HG02798 (cell line): ENCODE data around the gene PLXNA4.

Experiments used
- ATAC-seq: cut with Tn5 transposase; IDR thresholded peaks from one replicate; pipeline ENCODE4 v1.9.1; 2021; ENCODE audit warnings: mild to moderate bottlenecking; ENCODE audit not compliant: unreplicated experiment, poor library complexity

Gene PLXNA4

GRCh38 chr7:132149436-132150304, 426.6 kb downstream of the PLXNA4 start:
- ATAC-seq: no peak

GRCh38 chr7:132148876-132149275, 427.4 kb downstream of the PLXNA4 start:
- ATAC-seq: no peak

- ATAC-seq: no peak
These were observed 430.8 kb downstream of the PLXNA4 start for GRCh38 chr7:132145466-132145865.

GRCh38 chr7:132145063-132145462, 431.2 kb downstream of the PLXNA4 start:
- ATAC-seq: no peak

- ATAC-seq: no peak
These were observed 434.3 kb downstream of the PLXNA4 start for GRCh38 chr7:132142006-132142405.

- no peak for ATAC-seq
These were observed 435.2 kb downstream of the PLXNA4 start for GRCh38 chr7:132141109-132141508.

GRCh38 chr7:132140341-132140740, 435.9 kb downstream of the PLXNA4 start:
- no peak for ATAC-seq

- ATAC-seq: no peak
These were observed 437.5 kb downstream of the PLXNA4 start for GRCh38 chr7:132138817-132139216.

- no peak for ATAC-seq
These were observed 438.6 kb downstream of the PLXNA4 start for GRCh38 chr7:132137681-132138080.

- ATAC-seq: no peak
These were observed 440.4 kb downstream of the PLXNA4 start for GRCh38 chr7:132135746-132136385.

GRCh38 chr7:132134814-132135445, 441.3 kb downstream of the PLXNA4 start:
- no peak for ATAC-seq

GRCh38 chr7:132133501-132133900, 442.8 kb downstream of the PLXNA4 start:
- no peak for ATAC-seq

GRCh38 chr7:132131196-132131595, 445.1 kb downstream of the PLXNA4 start:
- no peak for ATAC-seq

- ATAC-seq: no peak
These were observed 445.8 kb downstream of the PLXNA4 start for GRCh38 chr7:132130497-132130896.

- no peak for ATAC-seq
These were observed 450.2 kb downstream of the PLXNA4 start for GRCh38 chr7:132125872-132126595.

GRCh38 chr7:132125096-132125495, 451.2 kb downstream of the PLXNA4 start:
- ATAC-seq: no peak

- ATAC-seq: no peak
These were observed 451.7 kb downstream of the PLXNA4 start for GRCh38 chr7:132124575-132124974.

GRCh38 chr7:132123773-132124172, 452.5 kb downstream of the PLXNA4 start:
- no peak for ATAC-seq

GRCh38 chr7:132122901-132123300, 453.4 kb downstream of the PLXNA4 start:
- no peak for ATAC-seq

GRCh38 chr7:132121987-132122386, 454.3 kb downstream of the PLXNA4 start:
- ATAC-seq: no peak

- ATAC-seq: no peak
These were observed 457.6 kb downstream of the PLXNA4 start for GRCh38 chr7:132118641-132119040.
